ENCODE data around the gene JMJD7.

JMJD7 gene

GRCh38 chr15:41877631-41878354, 49.9 kb downstream of the JMJD7 start:
- H3K27me3 ChIP-seq (ENCODE audit: control insufficient read depth, insufficient read depth, low read length): peaks cover 30% of the 10 kb centered on the region
- no peak overlapping the region for H3K4me3 ChIP-seq (ENCODE audit: low read depth, low read length)
- no peaks in the 10 kb centered on the region for H3K36me3 ChIP-seq (ENCODE audit: control insufficient read depth, insufficient read depth, low read length)
- no peaks in the 10 kb centered on the region for H3K4me1 ChIP-seq (ENCODE audit: control insufficient read depth, insufficient read depth, low read length)
- no peak overlapping the region for H3K27ac ChIP-seq (ENCODE audit: low read depth, low read length)
- no peak overlapping the region for H3K9ac ChIP-seq (ENCODE audit: low read depth, low read length)
- H3K9me3 ChIP-seq (ENCODE audit: control insufficient read depth, insufficient read depth, low read length): no peaks in the 10 kb centered on the region

- no peak overlapping the region for H3K27ac ChIP-seq (ENCODE audit: low read depth, low read length)
- H3K36me3 ChIP-seq (ENCODE audit: control insufficient read depth, insufficient read depth, low read length): no peaks in the 10 kb centered on the region
- H3K4me3 ChIP-seq (ENCODE audit: low read depth, low read length): no peak overlapping the region
- H3K9me3 ChIP-seq (ENCODE audit: control insufficient read depth, insufficient read depth, low read length): no peaks in the 10 kb centered on the region
- H3K9ac ChIP-seq (ENCODE audit: low read depth, low read length): no peak overlapping the region
- H3K27me3 ChIP-seq (ENCODE audit: control insufficient read depth, insufficient read depth, low read length): peaks cover 36% of the 10 kb centered on the region
- no peaks in the 10 kb centered on the region for H3K4me1 ChIP-seq (ENCODE audit: control insufficient read depth, insufficient read depth, low read length)
Measured at GRCh38 chr15:41878355-41878699, 50.4 kb downstream of the JMJD7 start.

- Histone ChIP-seq H3K27me3 (ENCODE audit: control insufficient read depth, insufficient read depth, low read length) (peaks cover 39% of the 10 kb centered on the region), H3K4me3 (ENCODE audit: low read depth, low read length) (no peak overlapping the region), H3K27ac (ENCODE audit: low read depth, low read length) (no peak overlapping the region), H3K9ac (ENCODE audit: low read depth, low read length) (no peak overlapping the region), H3K9me3 (ENCODE audit: control insufficient read depth, insufficient read depth, low read length) (no peaks in the 10 kb centered on the region), H3K36me3 (ENCODE audit: control insufficient read depth, insufficient read depth, low read length) (no peaks in the 10 kb centered on the region), H3K4me1 (ENCODE audit: control insufficient read depth, insufficient read depth, low read length) (no peaks in the 10 kb centered on the region)
Measured at GRCh38 chr15:41879321-41879845, 51.5 kb downstream of the JMJD7 start.

GRCh38 chr15:41880156-41880877, 52.4 kb downstream of the JMJD7 start:
- no peaks in the 10 kb centered on the region for H3K4me1 ChIP-seq (ENCODE audit: control insufficient read depth, insufficient read depth, low read length)
- no peak overlapping the region for H3K27ac ChIP-seq (ENCODE audit: low read depth, low read length)

GRCh38 chr15:41881086-41881485, 53.2 kb downstream of the JMJD7 start:
- no peak overlapping the region for H3K4me3 ChIP-seq (ENCODE audit: low read depth, low read length)
- peaks cover 39% of the 10 kb centered on the region for H3K27me3 ChIP-seq (ENCODE audit: control insufficient read depth, insufficient read depth, low read length)
- no peak overlapping the region for H3K27ac ChIP-seq (ENCODE audit: low read depth, low read length)
- no peaks in the 10 kb centered on the region for H3K9me3 ChIP-seq (ENCODE audit: control insufficient read depth, insufficient read depth, low read length)
- H3K4me1 ChIP-seq (ENCODE audit: control insufficient read depth, insufficient read depth, low read length): no peaks in the 10 kb centered on the region
- no peak overlapping the region for H3K9ac ChIP-seq (ENCODE audit: low read depth, low read length)
- H3K36me3 ChIP-seq (ENCODE audit: control insufficient read depth, insufficient read depth, low read length): no peaks in the 10 kb centered on the region

More at GRCh38 chr15:41880156-41880877, 52.4 kb downstream of the JMJD7 start:
- Histone ChIP-seq H3K9me3 (ENCODE audit: control insufficient read depth, insufficient read depth, low read length) (no peaks in the 10 kb centered on the region), H3K27me3 (ENCODE audit: control insufficient read depth, insufficient read depth, low read length) (peaks cover 39% of the 10 kb centered on the region), H3K36me3 (ENCODE audit: control insufficient read depth, insufficient read depth, low read length) (no peaks in the 10 kb centered on the region), H3K4me3 (ENCODE audit: low read depth, low read length) (no peak overlapping the region), H3K9ac (ENCODE audit: low read depth, low read length) (no peak overlapping the region)

- Histone ChIP-seq H3K27me3 (ENCODE audit: control insufficient read depth, insufficient read depth, low read length) (peaks cover 39% of the 10 kb centered on the region), H3K36me3 (ENCODE audit: control insufficient read depth, insufficient read depth, low read length) (no peaks in the 10 kb centered on the region), H3K4me3 (ENCODE audit: low read depth, low read length) (peak overlapping the region; percentile 37), H3K9me3 (ENCODE audit: control insufficient read depth, insufficient read depth, low read length) (no peaks in the 10 kb centered on the region), H3K27ac (ENCODE audit: low read depth, low read length) (no peak overlapping the region), H3K4me1 (ENCODE audit: control insufficient read depth, insufficient read depth, low read length) (no peaks in the 10 kb centered on the region), H3K9ac (ENCODE audit: low read depth, low read length) (no peak overlapping the region)
Measured at GRCh38 chr15:41881550-41881919, 53.6 kb downstream of the JMJD7 start.

- H3K27ac ChIP-seq (ENCODE audit: low read depth, low read length): no peak overlapping the region
- peak overlapping the region; percentile 57 for H3K4me3 ChIP-seq (ENCODE audit: low read depth, low read length)
- no peaks in the 10 kb centered on the region for H3K4me1 ChIP-seq (ENCODE audit: control insufficient read depth, insufficient read depth, low read length)
- H3K9me3 ChIP-seq (ENCODE audit: control insufficient read depth, insufficient read depth, low read length): no peaks in the 10 kb centered on the region
- H3K27me3 ChIP-seq (ENCODE audit: control insufficient read depth, insufficient read depth, low read length): peaks cover 39% of the 10 kb centered on the region
- H3K36me3 ChIP-seq (ENCODE audit: control insufficient read depth, insufficient read depth, low read length): no peaks in the 10 kb centered on the region
- no peak overlapping the region for H3K9ac ChIP-seq (ENCODE audit: low read depth, low read length)
Measured at GRCh38 chr15:41881920-41882688, 54.2 kb downstream of the JMJD7 start.

GRCh38 chr15:41882689-41883483, 55.0 kb downstream of the JMJD7 start:
- Histone ChIP-seq H3K36me3 (ENCODE audit: control insufficient read depth, insufficient read depth, low read length) (no peaks in the 10 kb centered on the region), H3K27ac (ENCODE audit: low read depth, low read length) (no peak overlapping the region), H3K9me3 (ENCODE audit: control insufficient read depth, insufficient read depth, low read length) (no peaks in the 10 kb centered on the region), H3K4me3 (ENCODE audit: low read depth, low read length) (peak overlapping the region; percentile 57), H3K9ac (ENCODE audit: low read depth, low read length) (no peak overlapping the region), H3K4me1 (ENCODE audit: control insufficient read depth, insufficient read depth, low read length) (no peaks in the 10 kb centered on the region), H3K27me3 (ENCODE audit: control insufficient read depth, insufficient read depth, low read length) (peaks cover 39% of the 10 kb centered on the region)

- no peak overlapping the region for H3K4me3 ChIP-seq (ENCODE audit: low read depth, low read length)
- H3K36me3 ChIP-seq (ENCODE audit: control insufficient read depth, insufficient read depth, low read length): no peaks in the 10 kb centered on the region
- no peaks in the 10 kb centered on the region for H3K9me3 ChIP-seq (ENCODE audit: control insufficient read depth, insufficient read depth, low read length)
- no peak overlapping the region for H3K9ac ChIP-seq (ENCODE audit: low read depth, low read length)
- H3K27ac ChIP-seq (ENCODE audit: low read depth, low read length): no peak overlapping the region
- H3K27me3 ChIP-seq (ENCODE audit: control insufficient read depth, insufficient read depth, low read length): peaks cover 39% of the 10 kb centered on the region
- H3K4me1 ChIP-seq (ENCODE audit: control insufficient read depth, insufficient read depth, low read length): no peaks in the 10 kb centered on the region
Measured at GRCh38 chr15:41883484-41883825, 55.6 kb downstream of the JMJD7 start.

GRCh38 chr15:41884458-41884857, 56.6 kb downstream of the JMJD7 start:
- no peak overlapping the region for H3K4me3 ChIP-seq (ENCODE audit: low read depth, low read length)
- peaks cover 39% of the 10 kb centered on the region for H3K27me3 ChIP-seq (ENCODE audit: control insufficient read depth, insufficient read depth, low read length)
- H3K4me1 ChIP-seq (ENCODE audit: control insufficient read depth, insufficient read depth, low read length): no peaks in the 10 kb centered on the region
- no peaks in the 10 kb centered on the region for H3K9me3 ChIP-seq (ENCODE audit: control insufficient read depth, insufficient read depth, low read length)
- H3K36me3 ChIP-seq (ENCODE audit: control insufficient read depth, insufficient read depth, low read length): no peaks in the 10 kb centered on the region
- no peak overlapping the region for H3K9ac ChIP-seq (ENCODE audit: low read depth, low read length)
- H3K27ac ChIP-seq (ENCODE audit: low read depth, low read length): no peak overlapping the region

Measured in HUES48 (cell line).